Measurements from ENCODE around the gene HYDIN. TPM values are rescaled to one million over a fixed set of nuclear protein-coding genes. Genes with fewer than 3 reads are reported as not detected.

HYDIN gene
- total and polyA plus RNA-seq, 9 of the 15 experiments (the other 6 are each of a cell fraction or from before 2014, with no cell fraction given), result 0.08 to 0.43 (median 0.14) TPM; not detected in 1

- no peak for TF ChIP-seq KDM5B (IDR thresholded peaks at IDR 0.05; ENCODE audit: insufficient replicate concordance, low read depth, low read length)
- TF ChIP-seq TBP (optimal IDR thresholded peaks at IDR 0.05; ENCODE audit: low read depth, low read length), result no peak
- no peak for TF ChIP-seq U2AF2 (optimal IDR thresholded peaks at IDR 0.05; ENCODE audit: low read depth, low read length)
- TF ChIP-seq HDAC8 (tag; IDR thresholded peaks at IDR 0.05), result no peak
Measured at GRCh38 chr16:71205482-71206131, 24.9 kb downstream of the HYDIN start (continued).

- Histone ChIP-seq H3K27ac (ENCODE audit: extremely low read depth, low read depth, low read length) (no peak overlapping the region), H3K27me3 (ENCODE audit: control insufficient read depth in 2 of 2, insufficient read depth in 2 of 2, low read length in 2 of 2) (no peaks in the 10 kb centered on the region), H3K9me3 (replicated peaks; ENCODE audit: control insufficient read depth, insufficient read depth, low read depth, low read length) (no peaks in the 10 kb centered on the region), H3K4me2 (ENCODE audit: insufficient read depth, low read length) (no peak overlapping the region), H3K79me2 (ENCODE audit: control insufficient read depth, insufficient read depth, low read length) (no peaks in the 10 kb centered on the region), H3K9ac (ENCODE audit: insufficient read depth in 1 of 2, low read depth in 2 of 2, low read length in 2 of 2) (no peak overlapping the region), H3K4me3 (no peak overlapping the region), H4K20me1 (replicated peaks; ENCODE audit: control insufficient read depth, insufficient read depth, low read length) (no peaks in the 10 kb centered on the region), H3K36me3 (ENCODE audit: control insufficient read depth, insufficient read depth, low read length) (no peaks in the 10 kb centered on the region), H2AFZ (ENCODE audit: low read depth, low read length) (no peak overlapping the region), H3K9me1 (ENCODE audit: control insufficient read depth, insufficient read depth, low read length) (no peaks in the 10 kb centered on the region), H3K4me1 (replicated peaks in 1 of 2; ENCODE audit: control insufficient read depth in 2 of 2, insufficient read depth in 2 of 2, low read length in 2 of 2) (no peaks in the 10 kb centered on the region)
- FAIRE-seq (no peak), DNase-seq (ENCODE audit: extremely low read depth in 1 of 4, low spot score in 3 of 4) (no peak), ATAC-seq (no peak)
- WGBS (ENCODE audit: insufficient coverage, low coverage, missing lambda C conversion rate), result 0% methylated on average over 2 of the region's 2 CpGs
- BruUV-seq (replicated peaks), result no TSS peak
- in situ Hi-C loops (cut with MboI), result no loop called here
- TF ChIP-seq ETV6 (IDR thresholded peaks at IDR 0.05; ENCODE audit: borderline replicate concordance in 1 of 2, low read depth in 2 of 2, low read length in 1 of 2) (no peak), ETV6 (CRISPR knock-in tag; IDR thresholded peaks at IDR 0.05; ENCODE audit: borderline replicate concordance) (no peak), POLR2H (tag; IDR thresholded peaks at IDR 0.05; ENCODE audit: low read depth) (no peak), JUN (IDR thresholded peaks at IDR 0.05; ENCODE audit: borderline replicate concordance, low read depth, low read length) (no peak), JUN (CRISPR knock-in tag; IDR thresholded peaks at IDR 0.05; ENCODE audit: borderline replicate concordance) (no peak), ZNF584 (CRISPR knock-in tag; IDR thresholded peaks at IDR 0.05; ENCODE audit: low read depth) (no peak), ZC3H4 (CRISPR knock-in tag; IDR thresholded peaks at IDR 0.05; ENCODE audit: borderline replicate concordance) (no peak)
- POLR2A ChIA-PET, result no interaction called here
- CTCF ChIA-PET (ENCODE audit: low intra/inter-chr PET ratio), result no interaction called here
- intact Hi-C loops (cut with micrococcal nuclease), result no loop called here
Measured at GRCh38 chr16:71203631-71204030, 26.9 kb downstream of the HYDIN start.
